Loucy (cell line): ENCODE data around the gene GOLGA7B.
A peak's percentile ranks its signal among the peaks of the same experiment; 100 is the strongest.

ENCODE experiments used
- H2AFZ ChIP-seq: fragments of 200-600 bp; sonication (generic); 2 replicates; pipeline ENCODE4 v1.6.0; 2016; ENCODE audit warnings: antibody characterized with exemption, mild to moderate bottlenecking, low read length, moderate library complexity
- H3F3A ChIP-seq: fragments of 200-600 bp; 2 replicates; pipeline ENCODE4 v1.6.0; 2016; ENCODE audit warnings: antibody characterized with exemption, low read depth, mild to moderate bottlenecking
- H3K27me3 ChIP-seq: fragments of 200-600 bp; sonication (generic); 2 replicates; pipeline ENCODE4 v1.6.1; 2014; ENCODE audit warnings: low read length, mild to moderate bottlenecking; ENCODE audit not compliant: insufficient read depth, poor library complexity, severe bottlenecking
- H3K36me3 ChIP-seq: fragments of 200-600 bp; sonication (generic); 2 replicates; pipeline ENCODE4 v1.6.1; 2016; ENCODE audit warnings: low read length; ENCODE audit not compliant: insufficient read depth
- H3K4me1 ChIP-seq: fragments of 200-600 bp; sonication (generic); 2 replicates; pipeline ENCODE4 v1.5.1; 2014; ENCODE audit warnings: low read length, mild to moderate bottlenecking; ENCODE audit not compliant: insufficient read depth, poor library complexity, severe bottlenecking
- H3K4me2 ChIP-seq: fragments of 200-600 bp; sonication (generic); 2 replicates; pipeline ENCODE4 v1.6.0; 2014; ENCODE audit warnings: antibody characterized with exemption, low read length, low read depth, mild to moderate bottlenecking; ENCODE audit not compliant: poor library complexity, severe bottlenecking
- H3K4me3 ChIP-seq: fragments of 200-600 bp; sonication (generic); 2 replicates; pipeline ENCODE4 v1.5.1; 2014; ENCODE audit warnings: low read length, mild to moderate bottlenecking, mixed read lengths; ENCODE audit not compliant: poor library complexity, severe bottlenecking
- H3K79me2 ChIP-seq: fragments of 200-600 bp; sonication (generic); 2 replicates; pipeline ENCODE4 v1.6.1; 2014; ENCODE audit warnings: low read length; ENCODE audit not compliant: insufficient read depth
- H3K9ac ChIP-seq: fragments of 200-600 bp; sonication (generic); 2 replicates; pipeline ENCODE4 v1.6.0; 2014; ENCODE audit warnings: mild to moderate bottlenecking, low read depth, low read length, moderate library complexity; ENCODE audit not compliant: poor library complexity, severe bottlenecking
- H3K9me2 ChIP-seq: fragments of 200-600 bp; sonication (generic); replicated peaks from 2 replicates; pipeline ENCODE4 v1.6.1; 2016; ENCODE audit warnings: low read depth, low read length, mixed read lengths
- H3K9me3 ChIP-seq: fragments of 200-600 bp; sonication (generic); 2 replicates; pipeline ENCODE4 v1.6.1; 2014; ENCODE audit warnings: mild to moderate bottlenecking, antibody characterized with exemption, low read length, low read depth; ENCODE audit not compliant: insufficient read depth
- H4K20me1 ChIP-seq: fragments of 200-600 bp; sonication (generic); 2 replicates; pipeline ENCODE4 v1.6.0; 2014; ENCODE audit warnings: antibody characterized with exemption, low read length, mild to moderate bottlenecking; ENCODE audit not compliant: insufficient read depth, poor library complexity, severe bottlenecking
- CTCF ChIP-seq: fragments of 200-600 bp; sonication (generic); conservative IDR thresholded peaks from 2 replicates; pipeline ENCODE4 v1.5.1; 2014; ENCODE audit warnings: mild to moderate bottlenecking, antibody characterized with exemption, low read length
- EZH2phosphoT487 ChIP-seq: fragments of 200-600 bp; IDR thresholded peaks from 2 replicates; pipeline ENCODE4 v1.6.1; 2018; ENCODE audit warnings: antibody characterized with exemption, mild to moderate bottlenecking, moderate library complexity, borderline replicate concordance

GOLGA7B gene

GRCh38 chr10:97863808-97864207, 14.2 kb downstream of the GOLGA7B start:
- no peaks in the 10 kb centered on the region for H3K9me2 ChIP-seq
- H3K4me2 ChIP-seq, result no peak overlapping the region
- no peaks in the 10 kb centered on the region for H3K9me3 ChIP-seq

GRCh38 chr10:97865488-97865887, 15.8 kb downstream of the GOLGA7B start:
- H3K9me2 ChIP-seq, result no peaks in the 10 kb centered on the region
- no peak overlapping the region for H2AFZ ChIP-seq
- H3K9me3 ChIP-seq, result no peaks in the 10 kb centered on the region
- no peak for TF ChIP-seq CTCF
- no peak for TF ChIP-seq EZH2phosphoT487
- no peaks in the 10 kb centered on the region for H4K20me1 ChIP-seq
- no peaks in the 10 kb centered on the region for H3K27me3 ChIP-seq
- peaks cover 14% of the 10 kb centered on the region for H3K4me1 ChIP-seq
- no peak overlapping the region for H3K4me2 ChIP-seq
- no peak overlapping the region for H3K4me3 ChIP-seq
- H3F3A ChIP-seq, result no peaks in the 10 kb centered on the region
- H3K36me3 ChIP-seq, result no peaks in the 10 kb centered on the region
- no peaks in the 10 kb centered on the region for H3K79me2 ChIP-seq
- H3K9ac ChIP-seq, result no peak overlapping the region

More at GRCh38 chr10:97863808-97864207, 14.2 kb downstream of the GOLGA7B start:
- no peak overlapping the region for H2AFZ ChIP-seq
- H3F3A ChIP-seq, result no peaks in the 10 kb centered on the region
- H3K36me3 ChIP-seq, result no peaks in the 10 kb centered on the region
- H3K9ac ChIP-seq, result no peak overlapping the region
- no peaks in the 10 kb centered on the region for H3K79me2 ChIP-seq
- H3K27me3 ChIP-seq, result no peaks in the 10 kb centered on the region
- H3K4me1 ChIP-seq, result peaks cover 2% of the 10 kb centered on the region
- H4K20me1 ChIP-seq, result no peaks in the 10 kb centered on the region
- H3K4me3 ChIP-seq, result no peak overlapping the region
- TF ChIP-seq CTCF (no peak), EZH2phosphoT487 (no peak)

- Histone ChIP-seq H3K9me2 (no peaks in the 10 kb centered on the region), H3K9me3 (no peaks in the 10 kb centered on the region), H2AFZ (no peak overlapping the region), H4K20me1 (no peaks in the 10 kb centered on the region), H3F3A (no peaks in the 10 kb centered on the region), H3K79me2 (no peaks in the 10 kb centered on the region), H3K4me1 (peaks cover 14% of the 10 kb centered on the region), H3K36me3 (no peaks in the 10 kb centered on the region), H3K9ac (no peak overlapping the region), H3K4me2 (no peak overlapping the region), H3K4me3 (no peak overlapping the region), H3K27me3 (no peaks in the 10 kb centered on the region)
- TF ChIP-seq CTCF (peak; percentile 11; the same call in 1 of the 2 replicates), EZH2phosphoT487 (no peak)
These were observed 17.0 kb downstream of the GOLGA7B start for GRCh38 chr10:97866524-97867219.
